HepG2 (cell line): ENCODE results near the gene COPZ2. TPM values are rescaled to one million over a fixed set of nuclear protein-coding genes. Genes with fewer than 3 reads are reported as not detected.

Experiments
- ATAC-seq: fragments of 200-7000 bp; cut with Tn5 transposase; 3 replicates; pipeline ENCODE4 v1.9.1; 2020; ENCODE audit warnings: mild to moderate bottlenecking, moderate library complexity
- BruUV-seq: library from RNA; stranded (reverse); fragments of 400-500 nt; replicated peaks from 2 replicates; lab custom pipeline; 2021; lab: Mats Ljungman, UMichigan
- CTCF ChIA-PET: fragments of 300-600 bp; formaldehyde crosslinking; extraction: SDS; loops from one replicate; lab custom pipeline; 2021; ENCODE audit warnings: low total read pairs, inconsistent platforms, low intra/inter-chr PET ratio; lab: Yijun Ruan, JAX
- POLR2A ChIA-PET: fragments of 350-600 bp; sonication (Branson Sonifier 250); formaldehyde crosslinking; loops from one replicate; lab custom pipeline; 2020; ENCODE audit warnings: antibody characterized with exemption, inconsistent platforms; lab: Yijun Ruan, JAX
- DNase-seq: peaks from one replicate; pipeline ENCODE4 v3.0.0-alpha.2; 2015; ENCODE audit warnings: low spot score
- FAIRE-seq: peaks from 3 replicates; lab custom pipeline; 2011; peaks lifted over from hg19 to GRCh38; lab: Jason Lieb, UNC
- H2AFZ ChIP-seq: one replicate; pipeline ENCODE4 v1.6.1; 2011; ENCODE audit warnings: low read length, inconsistent platforms
- H3K27ac ChIP-seq: fragments of 300-600 bp; 3 replicates; pipeline ENCODE4 v1.8.0; 2011; ENCODE audit warnings: mixed run types, mild to moderate bottlenecking, mixed read lengths, low read length, inconsistent platforms; ENCODE audit not compliant: insufficient read depth; ENCODE audit errors: extremely low read length
- H3K27me3 ChIP-seq, 2 experiments: fragments of 200-600 bp in 1 of 2; 2 replicates in 1 of 2; 3 replicates in 1 of 2; pipeline versions ENCODE4 v1.6.0 to v1.8.0; 2011; ENCODE audit warnings: low read length in 2 of 2, mild to moderate bottlenecking in 2 of 2, moderate library complexity in 2 of 2, inconsistent platforms in 1 of 2; ENCODE audit not compliant: insufficient read depth in 2 of 2, control insufficient read depth in 1 of 2
- H3K36me3 ChIP-seq, 2 experiments: fragments of 200-600 bp in 1 of 2; replicated peaks in 1 of 2; 2 replicates in 1 of 2; 3 replicates in 1 of 2; pipeline versions ENCODE4 v1.5.1 to v1.8.0; 2011; ENCODE audit warnings: low read length in 2 of 2, inconsistent platforms in 1 of 2; ENCODE audit not compliant: insufficient read depth in 2 of 2, control insufficient read depth in 1 of 2
- H3K4me1 ChIP-seq: 2 replicates; pipeline ENCODE4 v1.5.1; 2012; ENCODE audit warnings: low read length, inconsistent platforms; ENCODE audit not compliant: insufficient read depth
- H3K4me2 ChIP-seq: 2 replicates; pipeline ENCODE4 v1.6.0; 2011; ENCODE audit warnings: low read depth, low read length, inconsistent platforms
- H3K4me3 ChIP-seq, 3 experiments: fragments of 200-600 bp in 1 of 3; sonication (generic), shearing (Covaris generic) in 1 of 3; replicated peaks in 1 of 3; 2 replicates each; pipeline ENCODE4 v1.5.1; 2011 to 2016; ENCODE audit warnings: low read length in 3 of 3, inconsistent platforms in 2 of 3, low read depth in 2 of 3, mild to moderate bottlenecking in 2 of 3, control low read depth in 1 of 3, mixed read lengths in 1 of 3; ENCODE audit not compliant: insufficient read depth in 1 of 3
- H3K79me2 ChIP-seq: one replicate; pipeline ENCODE4 v1.6.1; 2011; ENCODE audit warnings: low read length, inconsistent platforms; ENCODE audit not compliant: insufficient read depth
- H3K9ac ChIP-seq: 2 replicates; pipeline ENCODE4 v1.6.0; 2011; ENCODE audit warnings: mild to moderate bottlenecking, low read depth, low read length, inconsistent platforms; ENCODE audit not compliant: insufficient read depth
- H3K9me3 ChIP-seq: 2 replicates; pipeline ENCODE4 v1.5.1; 2012; ENCODE audit warnings: mild to moderate bottlenecking, low read length
- H4K20me1 ChIP-seq: 2 replicates; pipeline ENCODE4 v1.6.0; 2011; ENCODE audit warnings: inconsistent platforms, mild to moderate bottlenecking, low read length, moderate library complexity; ENCODE audit not compliant: insufficient read depth
- ARHGAP35 ChIP-seq: sonication (generic); formaldehyde crosslinking; IDR thresholded peaks from 2 replicates; pipeline ENCODE4 v1.9.0; 2022; ENCODE audit warnings: mild to moderate bottlenecking, inconsistent platforms, moderate library complexity, missing genetic modification reagents, borderline replicate concordance
- NR3C1 ChIP-seq: sonication (generic); formaldehyde crosslinking; IDR thresholded peaks from 2 replicates; pipeline ENCODE4 v1.4.0; 2020; ENCODE audit warnings: missing genetic modification reagents
- PHF5A ChIP-seq: IDR thresholded peaks from one replicate; pipeline ENCODE4 v1.6.1; 2018; ENCODE audit warnings: low read depth, missing genetic modification reagents; ENCODE audit not compliant: unreplicated experiment
- RFX1 ChIP-seq: fragments of 450-650 bp; IDR thresholded peaks from 2 replicates; pipeline ENCODE4 v1.6.1; 2017
- SP2 ChIP-seq: sonication (generic); formaldehyde crosslinking; IDR thresholded peaks from 2 replicates; pipeline ENCODE4 v1.5.1; 2020; ENCODE audit warnings: mild to moderate bottlenecking, missing genetic modification reagents
- ZNF10 ChIP-seq: sonication (generic); formaldehyde crosslinking; IDR thresholded peaks from 2 replicates; pipeline ENCODE4 v1.4.0; 2020; ENCODE audit warnings: mild to moderate bottlenecking, low read depth, missing genetic modification reagents, borderline replicate concordance
- ZNF329 ChIP-seq: sonication (generic); formaldehyde crosslinking; IDR thresholded peaks from 2 replicates; pipeline ENCODE4 v1.9.0; 2021; ENCODE audit warnings: low read depth, mild to moderate bottlenecking, missing genetic modification reagents
- ZNF550 ChIP-seq: sonication (generic); formaldehyde crosslinking; IDR thresholded peaks from 2 replicates; pipeline ENCODE4 v1.4.0; 2020; ENCODE audit warnings: mild to moderate bottlenecking, missing genetic modification reagents, borderline replicate concordance
- WGBS: methylation state at CpG from one replicate; pipeline ENCODE4 v1.1.6; 2017; ENCODE audit warnings: low lambda C conversion rate; 5-methylcytosine and 5-hydroxymethylcytosine counted together
- in situ Hi-C: cut with HindIII; loops from 2 replicates; pipeline ENCODE4 v1.10.0; 2017; ENCODE audit warnings: low pct_unique_long_range_greater_than_20kb; ENCODE audit not compliant: extremely low pct_ligation_motif_present
- intact Hi-C: fragments of 100-400 bp; cut with micrococcal nuclease; formaldehyde crosslinking; loops from one replicate; pipeline ENCODE4 v1.10.0; 2022; ENCODE audit not compliant: unreplicated experiment
- polyA plus RNA-seq, 8 experiments: library from polyadenylated mRNA; depleted of rRNA in 3 of 8; stranded (reverse) in 7 of 8; unstranded in 1 of 8; fragments of >200 nt; fragmentation: Illumina TruSeq in 4 of 8; extraction: Trizol in 4 of 8; gene quantifications; 2 replicates each; pipeline versions ENCODE4 v1.2.1 to v1.2.3, GENCODE V29; 2011 to 2016; ENCODE audit warnings: low read depth in 4 of 8, missing spikeins in 1 of 8, mixed read lengths in 1 of 8; ENCODE audit not compliant: insufficient read depth in 1 of 8
- total RNA-seq, 5 experiments: library from RNA; depleted of rRNA; stranded (reverse); fragments of >200 nt; fragmentation: Illumina TruSeq; extraction: Trizol; gene quantifications; 2 replicates each; pipeline ENCODE4 v1.2.3, GENCODE V29; 2016; ENCODE audit warnings: low read depth in 1 of 5
- TF ChIP-seq, protein P1 (sequence below): sonication (generic); formaldehyde crosslinking; IDR thresholded peaks from 2 replicates; pipeline ENCODE4 v1.4.0; 2020; ENCODE audit warnings: mild to moderate bottlenecking, missing genetic modification reagents
- TF ChIP-seq, protein P2 (sequence below), 2 experiments: IDR thresholded peaks; 2 replicates each; pipeline ENCODE4 v1.6.1; 2011 to 2012; ENCODE audit warnings: low read length in 2 of 2, borderline replicate concordance in 1 of 2, low read depth in 1 of 2, mild to moderate bottlenecking in 1 of 2, moderate library complexity in 1 of 2

COPZ2 gene
- total and polyA plus RNA-seq, 2 of the 13 experiments (the other 11 are each of a cell fraction or from before 2014, with no cell fraction given), result 0.61 to 1.5 TPM

DNA sequence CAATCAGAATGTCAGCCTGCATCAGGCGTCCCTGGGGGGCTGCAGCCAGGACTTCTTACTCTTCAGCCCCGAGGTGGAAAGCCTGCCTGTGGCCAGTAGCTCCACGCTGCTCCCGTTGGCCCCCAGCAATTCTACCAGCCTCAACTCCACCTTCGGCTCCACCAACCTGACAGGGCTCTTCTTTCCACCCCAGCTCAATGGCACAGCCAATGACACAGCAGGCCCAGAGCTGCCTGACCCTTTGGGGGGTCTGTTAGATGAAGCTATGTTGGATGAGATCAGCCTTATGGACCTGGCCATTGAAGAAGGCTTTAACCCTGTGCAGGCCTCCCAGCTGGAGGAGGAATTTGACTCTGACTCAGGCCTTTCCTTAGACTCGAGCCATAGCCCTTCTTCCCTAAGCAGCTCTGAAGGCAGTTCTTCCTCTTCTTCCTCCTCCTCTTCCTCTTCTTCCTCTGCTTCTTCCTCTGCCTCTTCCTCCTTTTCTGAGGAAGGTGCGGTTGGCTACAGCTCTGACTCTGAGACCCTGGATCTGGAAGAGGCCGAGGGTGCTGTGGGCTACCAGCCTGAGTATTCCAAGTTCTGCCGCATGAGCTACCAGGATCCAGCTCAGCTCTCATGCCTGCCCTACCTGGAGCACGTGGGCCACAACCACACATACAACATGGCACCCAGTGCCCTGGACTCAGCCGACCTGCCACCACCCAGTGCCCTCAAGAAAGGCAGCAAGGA, 21.0 kb upstream of the COPZ2 start:
- in situ Hi-C loops, result no loop called here
- peaks cover 7% of the 10 kb centered on the region for H3K79me2 ChIP-seq
- H3K4me3 ChIP-seq, result no peak overlapping the region
- H3K9ac ChIP-seq, result no peak overlapping the region
- DNase-seq (no peak), ATAC-seq (no peak), FAIRE-seq (no peak)
- peaks cover 18% of the 10 kb centered on the region for H4K20me1 ChIP-seq
- intact Hi-C loops, result no loop called here
- 93% methylated on average over 8 of the region's 11 CpGs for WGBS
- no peak overlapping the region for H2AFZ ChIP-seq
- ChIA-PET POLR2A (interaction anchor here (1.6 to 3.4 kb wide), 2 partner anchors 10 kb away, joined by 7 to 29 read pairs; partner anchors contain the start of gene NFE2L1), CTCF (no interaction called here)
- no peak overlapping the region for H3K27ac ChIP-seq
- H3K36me3 ChIP-seq, result peaks cover 54 to 90% of the 10 kb centered on the region in 2 experiments
- H3K4me2 ChIP-seq, result no peak overlapping the region
- no peaks in the 10 kb centered on the region for H3K27me3 ChIP-seq
- BruUV-seq, result no TSS peak
- peaks cover 18% of the 10 kb centered on the region for H3K4me1 ChIP-seq
- no peaks in the 10 kb centered on the region for H3K9me3 ChIP-seq
- TF ChIP-seq ARHGAP35, result no peak
- no peak for TF ChIP-seq NR3C1 (CRISPR knock-in tag)
- TF ChIP-seq, protein P1, sequence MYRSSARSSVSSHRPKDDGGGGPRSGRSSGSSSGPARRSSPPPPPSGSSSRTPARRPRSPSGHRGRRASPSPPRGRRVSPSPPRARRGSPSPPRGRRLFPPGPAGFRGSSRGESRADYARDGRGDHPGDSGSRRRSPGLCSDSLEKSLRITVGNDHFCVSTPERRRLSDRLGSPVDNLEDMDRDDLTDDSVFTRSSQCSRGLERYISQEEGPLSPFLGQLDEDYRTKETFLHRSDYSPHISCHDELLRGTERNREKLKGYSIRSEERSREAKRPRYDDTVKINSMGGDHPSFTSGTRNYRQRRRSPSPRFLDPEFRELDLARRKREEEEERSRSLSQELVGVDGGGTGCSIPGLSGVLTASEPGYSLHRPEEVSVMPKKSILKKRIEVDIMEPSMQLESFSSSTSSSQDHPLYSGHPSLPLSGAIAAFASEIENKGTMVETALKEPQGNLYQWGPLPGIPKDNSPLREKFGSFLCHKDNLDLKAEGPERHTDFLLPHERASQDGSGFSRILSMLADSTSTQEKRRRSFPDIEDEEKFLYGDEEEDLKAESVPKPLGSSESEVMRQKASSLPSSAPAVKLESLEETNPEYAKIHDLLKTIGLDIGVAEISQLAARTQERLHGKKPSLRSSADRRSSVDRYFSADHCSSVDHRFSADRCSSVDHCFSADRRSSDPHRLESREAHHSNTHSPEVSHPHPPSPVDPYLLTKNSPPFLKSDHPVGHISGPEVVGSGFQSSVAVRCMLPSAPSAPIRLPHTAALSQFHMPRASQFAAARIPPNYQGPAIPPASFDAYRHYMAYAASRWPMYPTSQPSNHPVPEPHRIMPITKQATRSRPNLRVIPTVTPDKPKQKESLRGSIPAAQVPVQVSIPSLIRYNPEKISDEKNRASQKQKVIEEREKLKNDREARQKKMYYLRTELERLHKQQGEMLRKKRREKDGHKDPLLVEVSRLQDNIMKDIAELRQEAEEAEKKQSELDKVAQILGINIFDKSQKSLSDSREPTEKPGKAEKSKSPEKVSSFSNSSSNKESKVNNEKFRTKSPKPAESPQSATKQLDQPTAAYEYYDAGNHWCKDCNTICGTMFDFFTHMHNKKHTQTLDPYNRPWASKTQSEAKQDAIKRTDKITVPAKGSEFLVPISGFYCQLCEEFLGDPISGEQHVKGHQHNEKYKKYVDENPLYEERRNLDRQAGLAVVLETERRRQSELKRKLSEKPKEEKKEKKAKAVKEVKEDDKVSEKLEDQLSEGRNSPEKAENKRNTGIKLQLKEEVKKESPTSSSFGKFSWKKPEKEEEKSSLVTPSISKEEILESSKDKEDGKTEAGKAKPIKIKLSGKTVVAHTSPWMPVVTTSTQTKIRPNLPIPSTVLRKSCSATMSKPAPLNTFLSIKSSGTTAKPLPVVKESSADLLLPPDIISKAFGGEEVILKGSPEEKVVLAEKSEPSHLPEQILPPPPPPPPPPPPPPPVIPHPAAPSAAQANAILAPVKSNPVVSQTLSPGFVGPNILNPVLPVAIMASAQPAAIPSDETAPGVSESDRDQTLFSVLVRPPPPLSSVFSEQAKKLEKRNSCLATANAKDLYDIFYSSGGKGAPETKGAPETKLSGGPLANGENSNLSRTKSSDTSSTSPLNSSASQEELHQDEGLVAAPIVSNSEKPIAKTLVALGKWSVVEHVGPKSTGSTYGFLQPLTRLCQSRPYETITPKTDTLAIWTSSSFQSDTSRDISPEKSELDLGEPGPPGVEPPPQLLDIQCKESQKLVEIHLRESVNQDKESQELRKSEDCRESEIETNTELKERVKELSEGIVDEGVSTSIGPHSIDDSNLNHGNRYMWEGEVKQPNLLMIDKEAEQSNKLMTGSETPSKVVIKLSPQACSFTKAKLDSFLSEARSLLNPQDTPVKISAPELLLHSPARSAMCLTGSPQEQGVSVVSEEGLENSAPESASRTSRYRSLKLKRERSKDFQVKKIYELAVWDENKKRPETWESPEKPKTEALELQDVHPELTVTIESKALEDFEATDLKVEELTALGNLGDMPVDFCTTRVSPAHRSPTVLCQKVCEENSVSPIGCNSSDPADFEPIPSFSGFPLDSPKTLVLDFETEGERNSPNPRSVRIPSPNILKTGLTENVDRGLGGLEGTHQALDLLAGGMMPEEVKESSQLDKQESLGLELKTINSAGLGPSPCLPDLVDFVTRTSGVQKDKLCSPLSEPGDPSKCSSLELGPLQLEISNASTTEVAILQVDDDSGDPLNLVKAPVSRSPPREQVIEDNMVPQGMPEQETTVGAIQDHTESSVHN (CRISPR knock-in tag), result no peak
- TF ChIP-seq PHF5A (CRISPR knock-in tag), result no peak
- no peak for TF ChIP-seq SP2 (CRISPR knock-in tag)
- TF ChIP-seq, protein P2, sequence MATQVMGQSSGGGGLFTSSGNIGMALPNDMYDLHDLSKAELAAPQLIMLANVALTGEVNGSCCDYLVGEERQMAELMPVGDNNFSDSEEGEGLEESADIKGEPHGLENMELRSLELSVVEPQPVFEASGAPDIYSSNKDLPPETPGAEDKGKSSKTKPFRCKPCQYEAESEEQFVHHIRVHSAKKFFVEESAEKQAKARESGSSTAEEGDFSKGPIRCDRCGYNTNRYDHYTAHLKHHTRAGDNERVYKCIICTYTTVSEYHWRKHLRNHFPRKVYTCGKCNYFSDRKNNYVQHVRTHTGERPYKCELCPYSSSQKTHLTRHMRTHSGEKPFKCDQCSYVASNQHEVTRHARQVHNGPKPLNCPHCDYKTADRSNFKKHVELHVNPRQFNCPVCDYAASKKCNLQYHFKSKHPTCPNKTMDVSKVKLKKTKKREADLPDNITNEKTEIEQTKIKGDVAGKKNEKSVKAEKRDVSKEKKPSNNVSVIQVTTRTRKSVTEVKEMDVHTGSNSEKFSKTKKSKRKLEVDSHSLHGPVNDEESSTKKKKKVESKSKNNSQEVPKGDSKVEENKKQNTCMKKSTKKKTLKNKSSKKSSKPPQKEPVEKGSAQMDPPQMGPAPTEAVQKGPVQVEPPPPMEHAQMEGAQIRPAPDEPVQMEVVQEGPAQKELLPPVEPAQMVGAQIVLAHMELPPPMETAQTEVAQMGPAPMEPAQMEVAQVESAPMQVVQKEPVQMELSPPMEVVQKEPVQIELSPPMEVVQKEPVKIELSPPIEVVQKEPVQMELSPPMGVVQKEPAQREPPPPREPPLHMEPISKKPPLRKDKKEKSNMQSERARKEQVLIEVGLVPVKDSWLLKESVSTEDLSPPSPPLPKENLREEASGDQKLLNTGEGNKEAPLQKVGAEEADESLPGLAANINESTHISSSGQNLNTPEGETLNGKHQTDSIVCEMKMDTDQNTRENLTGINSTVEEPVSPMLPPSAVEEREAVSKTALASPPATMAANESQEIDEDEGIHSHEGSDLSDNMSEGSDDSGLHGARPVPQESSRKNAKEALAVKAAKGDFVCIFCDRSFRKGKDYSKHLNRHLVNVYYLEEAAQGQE (IDR thresholded peaks at IDR 0.05; ENCODE audit: borderline replicate concordance in 1 of 2, low read depth in 1 of 2, low read length in 2 of 2), result no peak
- no peak for TF ChIP-seq ZNF329
- TF ChIP-seq RFX1, result no peak
- no peak for TF ChIP-seq ZNF10 (CRISPR knock-in tag)
- TF ChIP-seq ZNF550, result no peak
